GM18858 (cell line): ENCODE data around the gene PSMB2.
"Not testable (repeated sequence)": the region's sequence is repeated elsewhere in the genome, so short reads cannot be mapped to it uniquely, and the experiment has no call there.

Experiments
- ATAC-seq: cut with Tn5 transposase; IDR thresholded peaks from one replicate; pipeline ENCODE4 v1.9.1; 2021; ENCODE audit not compliant: unreplicated experiment

The PSMB2 gene

DNA sequence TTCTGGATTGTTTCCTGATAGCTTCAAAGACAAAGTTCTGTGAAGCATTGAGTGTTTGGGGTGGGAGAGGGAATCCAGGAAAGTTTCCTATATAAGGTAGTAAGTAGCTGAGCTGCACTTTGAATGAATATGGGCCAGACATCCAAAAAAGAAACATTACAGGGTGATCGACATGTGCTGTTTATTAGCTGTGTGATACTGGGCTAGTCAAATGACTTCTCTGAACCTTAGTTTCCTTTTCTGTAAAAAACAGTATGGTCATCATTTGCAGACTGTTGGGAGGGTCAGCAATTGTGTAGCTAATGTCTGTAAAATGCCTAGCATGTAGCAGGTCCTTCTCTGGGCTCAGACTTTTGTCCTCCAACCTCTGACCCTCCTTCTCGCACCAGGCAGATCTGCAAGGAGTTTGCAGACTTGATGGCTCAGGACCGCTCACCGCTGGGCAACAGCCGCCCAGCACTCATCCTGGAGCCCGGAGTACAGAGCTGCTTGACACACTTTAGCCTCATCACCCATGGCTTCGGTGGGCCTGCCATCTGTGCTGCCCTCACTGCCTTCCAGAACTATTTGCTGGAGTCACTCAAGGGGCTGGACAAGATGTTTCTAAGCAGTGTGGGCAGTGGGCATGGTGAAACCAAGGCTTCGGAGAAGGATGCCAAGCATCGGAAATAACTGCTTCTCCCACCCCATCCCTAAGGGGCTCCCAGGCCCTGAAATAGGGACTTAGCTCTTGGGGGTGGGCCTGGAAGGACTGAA is 47.1 kb downstream of the PSMB2 start:
- no peak for ATAC-seq

DNA sequence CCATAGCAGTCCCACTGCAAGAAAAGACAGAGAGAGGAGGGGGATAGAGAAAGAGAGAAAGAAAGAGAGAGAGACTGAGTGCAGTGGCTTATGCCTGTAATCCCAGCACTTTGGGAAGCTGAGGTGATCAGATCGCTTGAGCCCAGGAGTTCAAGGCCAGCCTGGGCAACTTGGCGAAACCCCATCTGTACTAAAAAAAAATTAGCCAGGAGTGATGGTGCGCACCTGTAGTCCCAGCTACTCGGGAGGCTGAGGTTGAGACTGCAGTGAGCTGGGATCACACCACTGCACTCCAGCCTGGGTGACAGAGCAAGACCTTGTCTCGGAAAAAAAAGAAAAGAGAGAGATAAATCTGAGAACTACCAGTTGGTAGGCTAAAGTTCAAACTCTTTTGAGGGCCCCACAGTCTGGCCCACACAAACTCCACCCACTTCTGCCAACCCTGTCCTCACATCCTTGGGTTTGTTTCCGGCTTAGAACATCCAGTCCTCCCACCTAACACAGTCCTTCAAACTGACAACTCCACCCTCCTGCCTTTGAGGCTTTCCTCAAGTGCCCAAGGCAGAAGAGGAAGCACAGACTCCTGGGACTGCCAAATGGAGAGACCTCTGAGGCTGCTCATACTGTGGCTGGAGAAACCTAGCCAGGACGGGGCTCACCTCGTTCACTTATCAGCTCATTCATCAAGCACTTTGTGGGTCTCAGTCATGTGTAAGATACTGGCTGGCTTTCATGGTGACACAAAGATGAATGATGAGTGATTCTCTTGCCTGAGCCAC is 48.1 kb downstream of the PSMB2 start:
- ATAC-seq = no peak

DNA sequence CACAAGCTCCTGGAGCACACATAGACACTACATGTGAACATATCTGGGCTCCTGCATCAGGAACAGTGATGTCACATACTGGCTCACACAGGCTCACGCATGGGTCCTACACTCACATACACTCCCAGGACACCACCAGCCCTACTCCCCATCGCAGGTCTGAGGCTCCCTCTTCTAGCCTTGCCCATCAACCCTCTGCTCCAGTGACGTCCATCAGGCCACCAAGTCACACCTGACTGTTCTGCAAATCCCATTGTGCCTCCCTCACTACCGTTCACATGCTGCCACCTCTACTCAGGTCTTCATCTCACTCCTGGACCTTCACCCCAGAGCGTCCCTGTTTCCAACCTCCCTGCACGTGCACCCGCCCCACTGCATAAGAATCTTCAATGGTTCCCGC is 50.1 kb downstream of the PSMB2 start:
- no peak for ATAC-seq

DNA sequence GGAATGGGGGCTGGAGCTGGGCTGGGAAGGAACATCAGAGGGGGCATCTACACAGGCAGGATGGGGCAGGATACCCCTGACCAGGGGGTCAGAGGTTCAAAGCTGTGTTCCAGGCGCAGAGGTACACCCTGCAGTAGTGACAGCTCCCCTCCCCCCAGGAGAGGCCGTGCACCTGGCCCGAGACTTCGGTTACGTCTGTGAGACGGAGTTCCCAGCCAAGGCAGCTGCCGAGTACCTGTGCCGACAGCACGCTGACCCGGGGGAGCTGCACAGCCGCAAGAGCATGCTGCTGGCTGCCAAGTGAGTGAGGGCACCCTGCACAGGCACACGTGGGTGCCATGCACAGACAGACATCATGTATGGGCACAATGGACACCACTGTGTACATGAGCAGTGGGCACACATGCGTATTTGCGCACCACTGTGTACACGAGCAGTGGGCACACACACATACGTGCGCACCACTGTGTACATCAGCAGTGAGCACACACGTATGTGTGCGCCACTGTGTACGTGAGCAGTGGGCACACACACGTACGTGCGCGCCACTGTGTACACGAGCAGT is 50.8 kb downstream of the PSMB2 start:
- ATAC-seq = no peak

DNA sequence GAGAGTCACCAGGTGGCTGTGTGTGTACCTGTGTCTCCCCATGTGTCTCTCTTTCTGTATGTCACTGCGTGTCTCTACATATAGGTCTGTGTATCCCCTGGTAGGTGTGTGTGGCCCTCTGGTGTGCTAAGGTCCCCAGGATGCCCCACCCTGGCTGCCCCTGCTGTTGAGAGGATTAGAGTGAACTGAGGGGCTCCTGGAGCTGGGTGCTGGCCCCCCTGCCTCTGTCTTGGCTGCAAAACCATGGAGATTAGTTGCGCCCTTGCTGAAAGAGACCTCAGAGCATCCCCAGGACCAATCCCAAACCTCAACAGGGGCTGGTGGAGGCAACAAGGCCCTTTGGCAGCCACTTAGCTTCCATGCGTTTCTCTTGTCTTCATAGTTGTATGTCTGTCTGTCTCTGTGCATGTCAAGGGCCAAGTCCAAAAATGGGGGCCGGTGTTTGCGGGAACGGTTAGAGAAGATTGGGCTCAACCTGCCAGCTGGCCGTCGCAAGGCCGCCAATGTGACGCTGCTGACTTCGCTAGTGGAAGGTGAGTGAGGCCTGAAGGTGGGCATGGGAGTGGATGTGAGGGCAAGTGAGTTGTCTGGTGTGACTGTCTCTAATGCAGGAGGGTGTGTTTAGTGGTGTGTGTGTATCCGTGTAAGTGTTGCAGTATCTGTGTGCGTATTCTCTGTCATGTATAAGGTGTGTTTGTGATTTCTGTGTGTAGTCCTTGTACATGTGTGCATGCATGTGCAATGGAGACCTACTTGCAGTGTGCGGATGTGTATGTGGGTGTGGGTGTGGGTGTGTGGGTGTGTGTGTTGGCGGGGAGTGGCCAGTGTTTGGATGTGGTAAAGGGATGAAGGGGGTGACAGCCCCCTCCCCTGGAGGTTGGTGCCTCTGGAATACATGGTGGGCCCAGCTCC is 51.6 kb downstream of the PSMB2 start:
- no peak for ATAC-seq

DNA sequence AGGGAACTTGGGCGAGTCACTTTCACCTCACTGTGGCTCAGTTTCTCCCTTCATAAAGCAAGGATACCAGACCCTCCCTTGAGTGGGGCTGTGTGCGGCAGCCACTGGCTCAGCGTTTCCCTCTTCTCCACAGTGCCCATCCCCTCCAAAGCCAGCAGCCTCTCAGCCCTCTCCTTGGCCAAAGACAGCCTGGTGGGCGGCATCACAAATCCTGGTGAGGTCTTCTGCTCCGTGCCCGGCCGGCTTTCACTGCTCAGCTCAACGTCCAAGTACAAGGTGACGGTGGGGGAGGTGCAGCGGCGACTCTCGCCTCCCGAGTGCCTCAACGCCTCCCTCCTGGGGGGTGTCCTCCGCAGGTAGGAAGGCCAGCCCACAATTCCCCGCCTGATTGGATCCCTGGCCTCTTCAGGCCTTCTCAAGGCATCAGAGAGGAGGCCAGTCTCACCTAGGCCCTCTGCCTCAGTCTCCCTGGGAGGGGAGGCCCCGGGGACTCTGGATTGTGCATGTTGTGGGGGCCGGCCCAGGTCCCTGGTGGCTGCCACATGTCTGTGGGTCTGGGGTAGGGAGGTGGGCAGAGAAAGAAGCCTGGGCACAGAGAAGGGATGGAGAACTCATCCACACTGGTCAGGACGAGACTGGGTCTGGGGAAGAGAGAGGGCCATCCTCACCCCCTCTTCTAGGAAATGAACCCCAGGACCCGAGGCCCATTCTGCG is 53.0 kb downstream of the PSMB2 start:
- ATAC-seq = no peak

- no peak for ATAC-seq
Measured at GRCh38 chr1:35587736-35588135, 53.6 kb downstream of the PSMB2 start.

GRCh38 chr1:35586808-35587207 is 54.5 kb downstream of the PSMB2 start:
- ATAC-seq = no peak

DNA sequence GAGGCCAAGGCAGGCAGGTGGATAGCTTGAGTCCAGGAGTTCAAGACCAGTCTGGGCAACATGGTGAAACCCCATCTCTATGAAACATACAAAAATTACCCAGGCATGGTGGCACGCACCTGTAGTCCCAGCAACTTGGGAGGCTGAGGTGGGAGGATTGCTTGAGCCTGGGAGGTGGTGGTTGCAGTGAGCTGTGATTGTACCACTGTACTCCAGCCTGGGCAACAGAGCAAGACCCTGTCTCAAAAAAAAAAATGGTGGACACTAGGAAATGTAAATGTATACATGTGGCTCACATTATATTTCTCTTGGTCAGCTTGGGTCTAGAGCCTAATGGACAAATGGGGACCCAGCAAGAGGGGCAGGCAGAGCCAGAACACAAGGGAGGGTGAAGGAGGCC is 55.5 kb downstream of the PSMB2 start:
- not testable (repeated sequence) for ATAC-seq

DNA sequence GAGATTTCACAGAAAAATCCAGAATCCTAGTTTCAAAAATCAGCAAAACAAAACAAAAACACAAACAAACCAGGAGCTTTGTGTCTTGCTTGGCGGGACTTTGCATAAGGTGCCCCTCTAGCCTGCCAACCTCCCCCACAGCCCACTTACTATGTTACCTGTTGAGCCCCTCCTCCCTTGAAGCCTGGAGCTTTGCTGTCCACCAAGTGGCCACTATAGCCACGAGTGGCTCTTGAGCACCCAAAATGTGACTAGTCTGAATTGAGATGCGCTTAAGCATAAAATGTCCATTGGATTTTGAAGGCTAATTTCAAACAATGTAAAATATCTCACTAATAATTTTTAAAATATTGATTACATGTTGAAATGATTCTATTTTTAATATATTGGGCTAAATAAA is 56.0 kb downstream of the PSMB2 start:
- no peak for ATAC-seq

GRCh38 chr1:35581621-35582020 is 59.7 kb downstream of the PSMB2 start:
- ATAC-seq = not testable (repeated sequence)

DNA sequence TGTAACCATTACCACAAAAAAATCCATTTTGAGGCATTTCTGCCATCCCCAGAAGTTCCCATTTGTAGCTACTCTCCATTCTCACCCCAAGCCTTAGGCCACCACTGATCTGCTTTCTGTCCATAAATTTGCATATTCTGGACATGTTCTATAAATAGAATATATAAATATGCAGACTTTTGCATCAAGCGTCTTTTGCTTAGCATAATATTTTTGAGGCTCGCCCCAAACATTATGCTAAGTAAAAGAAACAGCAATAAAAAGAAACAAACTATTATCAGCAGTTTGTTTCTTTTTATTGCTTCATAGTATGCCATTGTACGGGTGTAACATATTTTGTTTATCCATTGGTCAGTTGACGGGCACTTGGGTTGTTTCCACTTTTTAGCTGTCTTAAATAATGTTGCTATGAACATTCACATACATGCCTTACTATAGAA is 60.4 kb downstream of the PSMB2 start:
- ATAC-seq = no peak

DNA sequence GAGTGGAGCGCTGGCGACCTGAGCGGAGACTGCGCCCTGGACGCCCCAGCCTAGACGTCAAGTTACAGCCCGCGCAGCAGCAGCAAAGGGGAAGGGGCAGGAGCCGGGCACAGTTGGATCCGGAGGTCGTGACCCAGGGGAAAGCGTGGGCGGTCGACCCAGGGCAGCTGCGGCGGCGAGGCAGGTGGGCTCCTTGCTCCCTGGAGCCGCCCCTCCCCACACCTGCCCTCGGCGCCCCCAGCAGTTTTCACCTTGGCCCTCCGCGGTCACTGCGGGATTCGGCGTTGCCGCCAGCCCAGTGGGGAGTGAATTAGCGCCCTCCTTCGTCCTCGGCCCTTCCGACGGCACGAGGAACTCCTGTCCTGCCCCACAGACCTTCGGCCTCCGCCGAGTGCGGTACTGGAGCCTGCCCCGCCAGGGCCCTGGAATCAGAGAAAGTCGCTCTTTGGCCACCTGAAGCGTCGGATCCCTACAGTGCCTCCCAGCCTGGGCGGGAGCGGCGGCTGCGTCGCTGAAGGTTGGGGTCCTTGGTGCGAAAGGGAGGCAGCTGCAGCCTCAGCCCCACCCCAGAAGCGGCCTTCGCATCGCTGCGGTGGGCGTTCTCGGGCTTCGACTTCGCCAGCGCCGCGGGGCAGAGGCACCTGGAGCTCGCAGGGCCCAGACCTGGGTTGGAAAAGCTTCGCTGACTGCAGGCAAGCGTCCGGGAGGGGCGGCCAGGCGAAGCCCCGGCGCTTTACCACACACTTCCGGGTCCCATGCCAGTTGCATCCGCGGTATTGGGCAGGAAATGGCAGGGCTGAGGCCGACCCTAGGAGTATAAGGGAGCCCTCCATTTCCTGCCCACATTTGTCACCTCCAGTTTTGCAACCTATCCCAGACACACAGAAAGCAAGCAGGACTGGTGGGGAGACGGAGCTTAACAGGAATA is 64.0 kb downstream of the PSMB2 start:
- ATAC-seq = no peak

GRCh38 chr1:35576766-35577070 is 64.6 kb downstream of the PSMB2 start:
- not testable (repeated sequence) for ATAC-seq

DNA sequence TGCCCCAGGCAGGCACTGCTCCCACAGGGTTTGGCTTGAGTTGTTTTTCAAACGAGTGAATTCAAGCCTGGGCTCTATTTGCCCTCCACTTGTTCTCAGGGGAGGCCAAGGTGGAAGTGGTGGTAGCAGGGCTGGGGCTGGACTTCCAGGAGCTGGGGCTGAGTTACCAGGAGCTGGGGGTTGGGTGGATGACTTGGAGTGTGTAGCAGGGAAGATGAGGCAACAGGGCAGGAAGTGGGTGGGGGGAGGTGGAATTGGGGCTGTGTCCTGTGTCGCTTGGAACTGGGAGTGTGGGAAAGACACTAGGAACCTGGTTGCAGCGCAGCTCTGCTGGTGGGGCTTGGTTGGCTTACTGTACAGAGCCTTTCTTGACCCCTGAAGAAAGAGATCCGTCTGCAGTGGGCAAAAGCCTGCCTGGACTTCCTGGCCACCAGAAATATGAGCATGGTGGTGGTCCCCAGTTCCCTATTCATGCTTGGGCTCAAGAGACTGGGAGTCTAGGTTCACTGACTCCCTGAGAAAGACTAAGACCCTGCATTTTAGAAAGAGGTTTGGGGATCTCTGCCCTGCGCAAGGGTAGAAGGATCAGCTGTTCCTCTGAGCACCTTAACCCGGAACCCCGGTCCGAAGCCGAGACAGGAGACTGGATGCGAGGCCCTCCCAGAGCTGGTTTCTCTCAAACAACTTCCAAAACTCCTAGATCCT is 65.1 kb downstream of the PSMB2 start:
- ATAC-seq = no peak

GRCh38 chr1:35575416-35575958 is 65.8 kb downstream of the PSMB2 start:
- ATAC-seq = no peak

DNA sequence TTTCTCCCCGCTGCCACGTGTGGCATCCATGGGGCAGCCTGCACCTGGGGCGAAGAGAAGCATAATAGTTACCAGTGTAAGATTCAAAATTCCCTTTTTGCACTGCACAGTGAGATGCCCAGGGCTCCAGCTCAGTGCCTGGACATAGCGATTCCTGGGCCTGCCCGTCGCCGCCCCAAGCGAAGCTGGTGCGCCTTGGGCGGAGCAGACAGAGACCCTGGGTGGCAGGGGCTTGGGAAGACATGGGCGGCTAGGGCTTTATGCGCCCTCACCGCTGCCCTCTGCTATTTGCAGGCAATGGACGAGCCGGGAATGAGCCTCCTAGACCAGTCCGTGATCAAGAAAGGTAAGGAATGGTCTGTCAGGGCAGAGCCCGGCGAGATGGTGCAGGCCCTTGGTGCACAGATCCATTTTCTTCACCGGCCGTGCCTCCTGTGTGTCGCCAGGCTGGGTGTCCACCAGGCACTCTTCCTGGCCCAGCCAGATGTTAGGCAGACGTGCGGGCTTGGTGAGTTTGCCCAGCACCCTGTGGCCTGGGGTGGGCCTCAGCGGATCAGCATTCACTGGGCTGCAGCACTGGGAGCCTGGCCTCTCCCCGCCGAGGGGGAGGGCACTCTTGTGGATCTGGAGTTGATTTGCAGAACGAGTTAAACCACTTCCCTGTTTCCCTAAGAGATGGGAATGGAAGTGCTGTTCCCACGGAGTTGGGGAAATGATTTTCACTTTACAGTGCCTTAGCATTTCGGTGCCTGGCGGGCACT is 66.5 kb downstream of the PSMB2 start:
- no peak for ATAC-seq

- ATAC-seq = no peak
Measured at GRCh38 chr1:35574125-35574654, 67.1 kb downstream of the PSMB2 start.
